Measurements from ENCODE around the gene USP25. TPM values are rescaled to one million over a fixed set of nuclear protein-coding genes. Genes with fewer than 3 reads are reported as not detected.

The USP25 gene
- polyA plus RNA-seq, 1 donor (not counting 4 experiments of a cell fraction or from before 2014, with no cell fraction given) = 17.8 TPM

- Histone ChIP-seq H3K9me1 (ENCODE audit: control insufficient read depth, extremely low read depth, insufficient read depth, low read length) (no peaks in the 10 kb centered on the region), H2AFZ (ENCODE audit: control insufficient read depth, low read length) (no peak overlapping the region), H3K4me2 (ENCODE audit: control insufficient read depth, extremely low read depth, insufficient read depth, low read depth, low read length) (no peak overlapping the region), H3K9ac (ENCODE audit: control insufficient read depth, extremely low read depth, insufficient read depth, low read length) (no peak overlapping the region), H3K27ac (ENCODE audit: control insufficient read depth, insufficient read depth, low read length) (no peak overlapping the region), H3K79me2 (ENCODE audit: control insufficient read depth, insufficient read depth, low read length) (no peaks in the 10 kb centered on the region), H3K9me3 (ENCODE audit: control insufficient read depth, low read depth, low read length) (no peaks in the 10 kb centered on the region), H3K4me1 (ENCODE audit: control insufficient read depth, extremely low read depth, insufficient read depth, low read length) (peaks cover 11% of the 10 kb centered on the region), H4K20me1 (ENCODE audit: control insufficient read depth, extremely low read depth, insufficient read depth, low read length) (no peaks in the 10 kb centered on the region), H3K36me3 (ENCODE audit: control insufficient read depth in 2 of 2, extremely low read depth in 1 of 2, insufficient read depth in 2 of 2, low read length in 2 of 2) (peaks cover 0 to 3% of the 10 kb centered on the region in 2 experiments), H3K4me3 (ENCODE audit: control insufficient read depth in 2 of 3, extremely low read depth in 1 of 3, insufficient read depth in 2 of 3, low read depth in 1 of 3, low read length in 3 of 3) (no peak overlapping the region), H3K27me3 (ENCODE audit: control insufficient read depth, extremely low read depth, insufficient read depth, low read length) (no peaks in the 10 kb centered on the region)
- no peak for TF ChIP-seq EZH2 (IDR thresholded peaks at IDR 0.05; ENCODE audit: low read length)
- TF ChIP-seq CTCF (optimal IDR thresholded peaks at IDR 0.05 in 1 of 3, IDR thresholded peaks at IDR 0.05 in 1 of 3, conservative IDR thresholded peaks at IDR 0.05 in 1 of 3; ENCODE audit: extremely low read depth in 1 of 3, insufficient read depth in 2 of 3, low read length in 3 of 3) = no peak
- DNase-seq (ENCODE audit: low read depth, low spot score) (no peak), FAIRE-seq (no peak)
- dilution Hi-C loops (cut with MboI; ENCODE audit: extremely low pct_ligation_motif_present, low sequenced_read_pairs) = no loop called here
These were observed 120.1 kb downstream of the USP25 start for GRCh38 chr21:15849927-15850326.

GRCh38 chr21:15850645-15851044 lies 120.9 kb downstream of the USP25 start:
- H3K9me1 ChIP-seq (ENCODE audit: control insufficient read depth, extremely low read depth, insufficient read depth, low read length) = no peaks in the 10 kb centered on the region
- peaks cover under 1 to 3% of the 10 kb centered on the region in 2 experiments for H3K36me3 ChIP-seq (ENCODE audit: control insufficient read depth in 2 of 2, extremely low read depth in 1 of 2, insufficient read depth in 2 of 2, low read length in 2 of 2)
- H3K79me2 ChIP-seq (ENCODE audit: control insufficient read depth, insufficient read depth, low read length) = no peaks in the 10 kb centered on the region
- no peak overlapping the region for H3K9ac ChIP-seq (ENCODE audit: control insufficient read depth, extremely low read depth, insufficient read depth, low read length)
- no peaks in the 10 kb centered on the region for H3K9me3 ChIP-seq (ENCODE audit: control insufficient read depth, low read depth, low read length)
- no peak for TF ChIP-seq EZH2 (IDR thresholded peaks at IDR 0.05; ENCODE audit: low read length)
- no peak for TF ChIP-seq CTCF (optimal IDR thresholded peaks at IDR 0.05 in 1 of 3, IDR thresholded peaks at IDR 0.05 in 1 of 3, conservative IDR thresholded peaks at IDR 0.05 in 1 of 3; ENCODE audit: extremely low read depth in 1 of 3, insufficient read depth in 2 of 3, low read length in 3 of 3)
- FAIRE-seq (peak; percentile 13), DNase-seq (ENCODE audit: low read depth, low spot score) (no peak)
- no peak overlapping the region for H3K27ac ChIP-seq (ENCODE audit: control insufficient read depth, insufficient read depth, low read length)
- dilution Hi-C loops (cut with MboI; ENCODE audit: extremely low pct_ligation_motif_present, low sequenced_read_pairs) = no loop called here
- H4K20me1 ChIP-seq (ENCODE audit: control insufficient read depth, extremely low read depth, insufficient read depth, low read length) = no peaks in the 10 kb centered on the region
- H3K4me3 ChIP-seq (ENCODE audit: control insufficient read depth in 2 of 3, extremely low read depth in 1 of 3, insufficient read depth in 2 of 3, low read depth in 1 of 3, low read length in 3 of 3) = no peak overlapping the region
- H3K27me3 ChIP-seq (ENCODE audit: control insufficient read depth, extremely low read depth, insufficient read depth, low read length) = no peaks in the 10 kb centered on the region
- peaks cover 11% of the 10 kb centered on the region for H3K4me1 ChIP-seq (ENCODE audit: control insufficient read depth, extremely low read depth, insufficient read depth, low read length)
- peak overlapping the region; percentile 17 for H3K4me2 ChIP-seq (ENCODE audit: control insufficient read depth, extremely low read depth, insufficient read depth, low read depth, low read length)
- no peak overlapping the region for H2AFZ ChIP-seq (ENCODE audit: control insufficient read depth, low read length)
